HFF-Myc (cell line): Measurements from ENCODE around the gene UST.
"Not testable (repeated sequence)": the region's sequence is repeated elsewhere in the genome, so short reads cannot be mapped to it uniquely, and the experiment has no call there.

ENCODE experiments used
- DNase-seq: peaks from one replicate; pipeline ENCODE4 v3.0.0-alpha.2; 2011; ENCODE audit warnings: low read depth; ENCODE audit errors: extremely low read depth
- H3K4me3 ChIP-seq: replicated peaks from 2 replicates; pipeline ENCODE4 v1.5.1; 2011; ENCODE audit warnings: low read depth, mild to moderate bottlenecking, control low read depth, low read length
- CTCF ChIP-seq: IDR thresholded peaks from 2 replicates; pipeline ENCODE4 v1.5.1; 2012; ENCODE audit warnings: mild to moderate bottlenecking, low read depth, low read length, control low read depth; ENCODE audit errors: missing control alignments

The UST gene

GRCh38 chr6:148854096-148854495 lies 107.3 kb downstream of the UST start:
- no peak for DNase-seq
- TF ChIP-seq CTCF, result no peak
- H3K4me3 ChIP-seq, result no peak overlapping the region

GRCh38 chr6:148854992-148855391 lies 108.2 kb downstream of the UST start:
- TF ChIP-seq CTCF, result no peak
- no peak for DNase-seq
- H3K4me3 ChIP-seq, result no peak overlapping the region

- DNase-seq, result no peak
- H3K4me3 ChIP-seq, result no peak overlapping the region
- TF ChIP-seq CTCF, result no peak
These were observed 108.9 kb downstream of the UST start for GRCh38 chr6:148855744-148856143.

- H3K4me3 ChIP-seq, result no peak overlapping the region
- peak; percentile 72 for DNase-seq
- no peak for TF ChIP-seq CTCF
These were observed 111.1 kb downstream of the UST start for GRCh38 chr6:148857798-148858390.

GRCh38 chr6:148864132-148864531 lies 117.3 kb downstream of the UST start:
- not testable (repeated sequence) for DNase-seq, H3K4me3 ChIP-seq

- H3K4me3 ChIP-seq, result no peak overlapping the region
- no peak for TF ChIP-seq CTCF
- DNase-seq, result no peak
These were observed 118.1 kb downstream of the UST start for GRCh38 chr6:148864941-148865340.

- H3K4me3 ChIP-seq, result no peak overlapping the region
- DNase-seq, result no peak
These were observed 119.9 kb downstream of the UST start for GRCh38 chr6:148866657-148867268.

More at GRCh38 chr6:148866657-148867268, 119.9 kb downstream of the UST start:
- TF ChIP-seq CTCF, result no peak
